Measurements from ENCODE around the gene VTN. TPM values are rescaled to one million over a fixed set of nuclear protein-coding genes. Genes with fewer than 3 reads are reported as not detected.
A peak's percentile ranks its signal among the peaks of the same experiment; 100 is the strongest.

The VTN gene
- total RNA-seq, 1 donor from 2014 or later: 2.7 TPM

DNA sequence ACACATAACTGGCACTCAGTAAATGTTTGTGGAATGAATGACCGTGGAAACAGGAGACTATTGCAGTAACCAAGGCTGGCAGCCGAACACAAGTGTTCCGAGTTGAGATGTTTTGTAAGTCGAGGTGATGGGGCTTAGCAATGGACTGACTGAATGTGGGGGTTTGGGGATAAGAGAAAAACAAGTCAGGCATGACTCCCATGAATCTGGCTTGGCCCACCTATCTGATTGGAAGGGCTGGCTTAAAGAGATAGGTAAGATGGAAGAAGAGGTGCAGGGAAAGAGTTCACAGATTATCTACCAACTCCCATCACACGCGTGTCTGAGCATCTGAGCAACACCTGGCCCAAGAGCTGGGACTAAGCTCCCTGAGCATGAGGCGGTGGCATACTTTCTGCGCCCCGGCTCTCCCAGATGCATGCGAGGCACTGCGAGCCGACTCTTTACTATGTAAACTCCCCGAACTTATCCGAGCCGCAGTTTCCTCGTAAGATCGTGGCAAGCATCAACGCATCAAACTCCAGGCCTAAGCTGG lies 35.4 kb downstream of the VTN start:
- peak overlapping the region; percentile 87 for H3K27ac Mint-ChIP-seq (ENCODE audit: unreplicated experiment)
- H3K79me2 ChIP-seq (ENCODE audit: insufficient read depth, low read length): peaks cover 85% of the 10 kb centered on the region
- H3K4me3 Mint-ChIP-seq (ENCODE audit: unreplicated experiment): peak overlapping the region; percentile 99
- no peaks in the 10 kb centered on the region for H3K36me3 ChIP-seq (ENCODE audit: insufficient read depth, low read length)
- FAIRE-seq (no peak), DNase-seq (ENCODE audit: low read depth) (no peak)
- no peaks in the 10 kb centered on the region for H3K27me3 Mint-ChIP-seq (ENCODE audit: low read depth, unreplicated experiment)
- no peaks in the 10 kb centered on the region for H3K9me3 Mint-ChIP-seq (ENCODE audit: unreplicated experiment)
- H3K4me1 Mint-ChIP-seq (ENCODE audit: low read depth, unreplicated experiment): peaks cover 33% of the 10 kb centered on the region
- no peaks in the 10 kb centered on the region for H3K9me3 ChIP-seq (ENCODE audit: insufficient read depth, low read depth, low read length)
- H3K9ac ChIP-seq (ENCODE audit: low read length): peak overlapping the region; percentile 99
- peak overlapping the region; percentile 99 for H3K27ac ChIP-seq (ENCODE audit: low read depth, low read length)
- H3K4me2 ChIP-seq (ENCODE audit: low read length): peak overlapping the region; percentile 95
- TF ChIP-seq, protein P1, sequence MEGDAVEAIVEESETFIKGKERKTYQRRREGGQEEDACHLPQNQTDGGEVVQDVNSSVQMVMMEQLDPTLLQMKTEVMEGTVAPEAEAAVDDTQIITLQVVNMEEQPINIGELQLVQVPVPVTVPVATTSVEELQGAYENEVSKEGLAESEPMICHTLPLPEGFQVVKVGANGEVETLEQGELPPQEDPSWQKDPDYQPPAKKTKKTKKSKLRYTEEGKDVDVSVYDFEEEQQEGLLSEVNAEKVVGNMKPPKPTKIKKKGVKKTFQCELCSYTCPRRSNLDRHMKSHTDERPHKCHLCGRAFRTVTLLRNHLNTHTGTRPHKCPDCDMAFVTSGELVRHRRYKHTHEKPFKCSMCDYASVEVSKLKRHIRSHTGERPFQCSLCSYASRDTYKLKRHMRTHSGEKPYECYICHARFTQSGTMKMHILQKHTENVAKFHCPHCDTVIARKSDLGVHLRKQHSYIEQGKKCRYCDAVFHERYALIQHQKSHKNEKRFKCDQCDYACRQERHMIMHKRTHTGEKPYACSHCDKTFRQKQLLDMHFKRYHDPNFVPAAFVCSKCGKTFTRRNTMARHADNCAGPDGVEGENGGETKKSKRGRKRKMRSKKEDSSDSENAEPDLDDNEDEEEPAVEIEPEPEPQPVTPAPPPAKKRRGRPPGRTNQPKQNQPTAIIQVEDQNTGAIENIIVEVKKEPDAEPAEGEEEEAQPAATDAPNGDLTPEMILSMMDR (IDR thresholded peaks at IDR 0.05; ENCODE audit: insufficient read depth, low read depth, low read length): no peak
- TF ChIP-seq EZH2 (IDR thresholded peaks at IDR 0.05; ENCODE audit: insufficient read depth, low read length): no peak
- H3K4me3 ChIP-seq (ENCODE audit: insufficient read depth, low read depth, low read length): peak overlapping the region; percentile 95
- no peaks in the 10 kb centered on the region for H3K27me3 ChIP-seq (ENCODE audit: insufficient read depth, low read length)
- H4K20me1 ChIP-seq (ENCODE audit: insufficient read depth, low read length): peaks cover 75% of the 10 kb centered on the region
- peaks cover 9% of the 10 kb centered on the region for H3K36me3 Mint-ChIP-seq (ENCODE audit: low read depth, unreplicated experiment)
- H3K4me1 ChIP-seq (ENCODE audit: insufficient read depth, low read length): peaks cover 39% of the 10 kb centered on the region
- H2AFZ ChIP-seq (ENCODE audit: low read depth, low read length): peak overlapping the region; percentile 81

DNA sequence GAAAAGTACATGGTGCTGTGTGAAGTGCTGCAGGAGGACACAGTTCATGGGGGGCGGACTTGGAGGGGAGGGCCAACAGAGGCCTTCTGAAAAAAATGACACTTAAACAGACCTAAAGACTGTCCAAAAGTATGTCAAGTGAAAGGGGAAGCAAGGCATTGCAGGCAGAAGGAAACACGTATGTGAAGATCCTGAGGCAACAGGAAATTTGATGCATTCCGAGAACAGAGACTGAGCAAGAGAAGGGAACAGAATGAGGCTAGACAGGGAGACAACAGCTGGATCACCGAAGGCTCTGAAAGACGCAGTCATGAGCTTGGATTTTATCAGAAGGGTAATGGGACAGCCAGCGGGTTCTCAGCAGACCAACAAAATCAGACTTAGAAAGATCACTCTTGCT lies 35.9 kb downstream of the VTN start:
- H3K36me3 ChIP-seq (ENCODE audit: insufficient read depth, low read length): peaks cover 2% of the 10 kb centered on the region
- no peaks in the 10 kb centered on the region for H3K27me3 ChIP-seq (ENCODE audit: insufficient read depth, low read length)
- DNase-seq (ENCODE audit: low read depth) (no peak), FAIRE-seq (no peak)
- peaks cover 30% of the 10 kb centered on the region for H3K4me1 Mint-ChIP-seq (ENCODE audit: low read depth, unreplicated experiment)
- H3K4me3 Mint-ChIP-seq (ENCODE audit: unreplicated experiment): peak overlapping the region; percentile 99
- H3K79me2 ChIP-seq (ENCODE audit: insufficient read depth, low read length): peaks cover 79% of the 10 kb centered on the region
- peaks cover 39% of the 10 kb centered on the region for H3K4me1 ChIP-seq (ENCODE audit: insufficient read depth, low read length)
- H2AFZ ChIP-seq (ENCODE audit: low read depth, low read length): no peak overlapping the region
- H3K4me3 ChIP-seq (ENCODE audit: insufficient read depth, low read depth, low read length): peak overlapping the region; percentile 95
- peak overlapping the region; percentile 99 for H3K27ac ChIP-seq (ENCODE audit: low read depth, low read length)
- peaks cover 73% of the 10 kb centered on the region for H4K20me1 ChIP-seq (ENCODE audit: insufficient read depth, low read length)
- peak overlapping the region; percentile 87 for H3K27ac Mint-ChIP-seq (ENCODE audit: unreplicated experiment)
- H3K36me3 Mint-ChIP-seq (ENCODE audit: low read depth, unreplicated experiment): peaks cover 9% of the 10 kb centered on the region
- no peaks in the 10 kb centered on the region for H3K27me3 Mint-ChIP-seq (ENCODE audit: low read depth, unreplicated experiment)
- no peaks in the 10 kb centered on the region for H3K9me3 ChIP-seq (ENCODE audit: insufficient read depth, low read depth, low read length)
- TF ChIP-seq, protein P1 (IDR thresholded peaks at IDR 0.05; ENCODE audit: insufficient read depth, low read depth, low read length): no peak
- TF ChIP-seq EZH2 (IDR thresholded peaks at IDR 0.05; ENCODE audit: insufficient read depth, low read length): no peak
- no peaks in the 10 kb centered on the region for H3K9me3 Mint-ChIP-seq (ENCODE audit: unreplicated experiment)
- peak overlapping the region; percentile 95 for H3K4me2 ChIP-seq (ENCODE audit: low read length)
- H3K9ac ChIP-seq (ENCODE audit: low read length): peak overlapping the region; percentile 99

DNA sequence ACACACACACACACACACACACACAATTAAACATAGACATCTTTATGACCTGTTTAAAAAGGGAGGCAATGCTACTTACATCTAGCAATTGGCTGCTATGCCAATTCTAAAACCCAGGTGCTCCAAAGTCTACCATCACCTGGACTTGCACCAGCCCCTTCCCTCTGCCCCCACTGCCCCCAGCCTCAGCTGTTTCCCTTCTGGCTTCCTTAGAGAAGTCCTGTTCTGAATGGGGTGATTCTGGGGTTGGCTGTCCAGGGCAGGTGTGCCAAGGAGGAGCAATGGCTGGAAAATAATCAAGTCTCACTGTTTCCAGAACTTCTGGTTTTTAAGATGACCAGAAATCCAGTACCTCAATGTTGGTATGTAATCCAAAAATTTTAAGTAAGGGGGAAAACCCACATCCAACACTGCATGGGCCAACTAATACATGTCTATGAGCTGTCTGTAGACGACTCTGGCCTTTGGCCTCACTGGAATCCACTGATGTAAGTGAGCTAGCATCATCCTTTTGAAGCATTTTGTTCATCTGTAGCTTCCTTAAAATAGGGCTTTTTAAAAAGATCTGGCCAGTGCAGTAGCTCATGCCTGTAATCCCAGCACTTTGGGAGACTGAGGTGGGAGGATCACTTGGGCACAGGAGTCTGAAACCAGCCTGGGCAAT lies 36.9 kb downstream of the VTN start:
- TF ChIP-seq, protein P1 (IDR thresholded peaks at IDR 0.05; ENCODE audit: insufficient read depth, low read depth, low read length): no peak
- no peak for TF ChIP-seq EZH2 (IDR thresholded peaks at IDR 0.05; ENCODE audit: insufficient read depth, low read length)
- peaks cover 72% of the 10 kb centered on the region for H3K79me2 ChIP-seq (ENCODE audit: insufficient read depth, low read length)
- no peaks in the 10 kb centered on the region for H3K27me3 ChIP-seq (ENCODE audit: insufficient read depth, low read length)
- Mint-ChIP-seq H3K4me1 (ENCODE audit: low read depth, unreplicated experiment) (peaks cover 31% of the 10 kb centered on the region), H3K9me3 (ENCODE audit: unreplicated experiment) (no peaks in the 10 kb centered on the region), H3K27ac (ENCODE audit: unreplicated experiment) (no peak overlapping the region), H3K4me3 (ENCODE audit: unreplicated experiment) (peak overlapping the region; percentile 99), H3K36me3 (ENCODE audit: low read depth, unreplicated experiment) (peaks cover 11% of the 10 kb centered on the region), H3K27me3 (ENCODE audit: low read depth, unreplicated experiment) (no peaks in the 10 kb centered on the region)
- DNase-seq (ENCODE audit: low read depth) (no peak), FAIRE-seq (no peak)
- no peak overlapping the region for H2AFZ ChIP-seq (ENCODE audit: low read depth, low read length)
- no peak overlapping the region for H3K4me3 ChIP-seq (ENCODE audit: insufficient read depth, low read depth, low read length)
- H3K9ac ChIP-seq (ENCODE audit: low read length): no peak overlapping the region
- H3K9me3 ChIP-seq (ENCODE audit: insufficient read depth, low read depth, low read length): no peaks in the 10 kb centered on the region
- H3K4me1 ChIP-seq (ENCODE audit: insufficient read depth, low read length): peaks cover 34% of the 10 kb centered on the region
- H4K20me1 ChIP-seq (ENCODE audit: insufficient read depth, low read length): peaks cover 70% of the 10 kb centered on the region
- peak overlapping the region; percentile 95 for H3K4me2 ChIP-seq (ENCODE audit: low read length)
- peaks cover 11% of the 10 kb centered on the region for H3K36me3 ChIP-seq (ENCODE audit: insufficient read depth, low read length)
- no peak overlapping the region for H3K27ac ChIP-seq (ENCODE audit: low read depth, low read length)
